GM10847 (cell line): ENCODE results near the gene C1orf167.

ENCODE experiments used
- POLR2A ChIP-seq: IDR thresholded peaks from 2 replicates; pipeline ENCODE4 v1.6.1; 2011; ENCODE audit not compliant: insufficient read length; ENCODE audit errors: extremely low read depth

C1orf167 gene

DNA sequence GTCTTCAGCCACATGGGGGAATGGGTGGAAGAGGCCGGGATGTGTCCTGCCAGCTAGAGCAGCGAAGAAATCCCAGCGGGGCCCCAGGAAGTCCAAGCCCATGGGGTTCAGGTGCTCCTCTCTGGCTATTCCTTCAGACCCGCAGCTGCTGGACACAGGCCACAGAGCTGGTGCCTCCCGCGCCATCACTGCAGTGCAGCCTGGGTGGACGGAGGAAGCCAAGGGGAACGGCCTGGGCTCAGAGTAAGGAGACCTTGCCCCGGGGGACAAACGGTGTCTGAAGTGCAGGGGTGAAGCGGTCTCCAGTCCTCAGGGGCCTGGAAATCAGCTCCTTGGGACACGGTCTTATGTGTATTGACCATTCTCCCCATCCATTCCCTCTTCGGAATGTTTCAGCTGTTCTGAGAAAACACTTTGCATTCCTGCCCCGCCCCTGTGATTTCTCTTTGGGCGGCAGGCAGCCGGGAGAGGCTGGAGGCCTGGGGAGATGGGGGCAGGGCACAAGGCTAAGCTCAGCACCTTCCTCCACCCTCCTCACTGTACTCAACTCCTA, 25.3 kb downstream of the C1orf167 start:
- no peak for TF ChIP-seq POLR2A

DNA sequence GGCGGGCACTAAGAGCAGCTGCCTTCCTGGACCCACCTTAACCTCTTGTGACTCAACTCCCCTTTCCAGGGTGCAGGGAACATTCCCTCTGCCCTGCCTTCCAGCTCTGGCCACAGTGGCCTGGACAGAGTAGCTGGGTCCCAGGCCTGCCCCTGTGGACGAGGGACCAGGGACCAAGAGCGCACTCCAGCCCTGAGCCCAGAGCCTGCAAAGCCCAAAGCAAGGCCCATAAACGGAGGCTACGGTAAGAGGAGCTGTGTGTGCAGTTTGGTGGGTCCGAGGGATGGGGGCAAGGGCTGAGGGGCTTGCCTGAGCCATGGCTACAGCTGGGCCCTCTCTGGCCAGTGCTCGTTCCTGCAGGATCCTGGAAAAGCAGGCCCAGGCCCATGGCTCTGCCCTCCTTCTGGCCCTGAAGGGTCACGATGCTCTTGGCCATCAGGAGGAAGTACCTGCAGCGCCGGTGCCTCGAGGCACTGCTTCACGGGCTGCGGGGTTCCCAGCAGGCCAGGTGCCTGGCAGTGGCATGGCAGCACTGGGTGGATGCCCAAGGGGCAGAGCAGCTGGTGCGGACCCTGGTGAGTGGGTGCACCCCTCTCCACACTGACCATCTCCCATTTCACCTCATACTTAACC, 25.9 kb downstream of the C1orf167 start:
- TF ChIP-seq POLR2A: no peak

DNA sequence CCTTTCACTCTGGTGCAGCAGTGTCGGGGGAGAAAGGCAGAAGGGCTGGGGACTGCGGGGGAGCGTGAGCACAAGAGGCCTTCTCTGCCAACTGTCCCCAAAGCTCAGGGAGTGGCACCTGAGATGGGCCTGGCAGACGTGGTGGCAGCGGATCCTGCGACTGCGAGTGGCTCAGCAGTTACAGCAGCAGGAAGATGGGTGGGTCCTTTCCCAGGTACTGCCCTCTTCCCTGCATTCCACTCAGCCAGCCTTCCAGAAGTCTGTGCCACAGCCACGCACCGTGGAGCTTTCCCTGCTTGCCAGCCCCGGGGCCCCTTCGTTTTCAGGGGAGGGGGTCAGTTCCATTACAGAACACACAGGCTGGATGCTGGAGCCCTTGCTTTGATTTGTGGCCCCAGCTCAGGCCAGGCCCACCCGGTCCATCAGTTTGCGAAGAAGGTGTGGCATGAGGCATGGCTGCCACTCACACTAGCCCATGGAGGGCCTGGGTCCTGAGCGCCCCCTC, 26.6 kb downstream of the C1orf167 start:
- no peak for TF ChIP-seq POLR2A

DNA sequence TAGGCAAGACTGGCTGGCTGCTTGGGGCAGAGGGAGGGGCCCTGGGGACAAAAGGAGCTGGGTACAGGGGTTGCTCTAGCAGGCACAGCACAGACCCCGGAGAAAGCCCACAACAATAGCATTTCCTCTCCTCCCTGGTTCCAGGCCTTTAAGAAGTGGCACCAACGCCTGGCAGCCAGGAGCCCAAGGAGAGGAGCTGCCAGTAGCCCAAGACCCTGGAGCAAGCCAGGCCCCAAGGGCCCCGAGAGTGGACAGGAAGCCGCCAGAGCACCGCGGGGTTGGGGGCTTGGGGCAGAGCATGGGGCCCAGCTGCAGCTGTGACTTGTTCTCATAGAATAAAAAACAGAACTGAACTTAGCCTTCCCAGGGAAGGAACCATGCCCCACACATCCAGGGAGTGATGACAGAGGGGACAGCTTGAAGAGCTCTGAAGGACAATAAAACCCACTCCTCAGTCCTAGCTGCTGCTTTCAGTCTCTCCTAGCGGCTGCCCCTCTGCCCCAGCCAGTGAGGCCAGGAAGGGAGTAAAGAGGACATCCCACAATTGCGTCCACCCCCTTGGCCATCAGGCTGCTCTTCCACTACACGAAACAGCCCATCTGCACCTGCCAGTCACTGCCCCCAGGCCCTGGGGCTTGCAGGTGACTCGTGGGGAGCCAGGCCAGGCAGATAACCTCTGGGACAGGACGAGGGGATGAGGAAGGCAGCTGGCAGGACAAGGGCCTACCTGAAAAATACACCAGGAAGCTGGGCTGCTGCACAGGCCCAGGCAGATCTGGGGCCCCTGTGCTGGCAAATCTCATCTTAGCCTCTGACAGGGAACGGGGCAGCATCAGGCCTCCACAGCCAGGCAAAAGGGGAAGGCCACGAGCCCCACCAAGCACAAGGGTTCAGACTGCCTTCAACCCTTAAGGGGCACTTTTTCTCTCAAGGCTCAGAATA, 27.4 kb downstream of the C1orf167 start:
- no peak for TF ChIP-seq POLR2A

DNA sequence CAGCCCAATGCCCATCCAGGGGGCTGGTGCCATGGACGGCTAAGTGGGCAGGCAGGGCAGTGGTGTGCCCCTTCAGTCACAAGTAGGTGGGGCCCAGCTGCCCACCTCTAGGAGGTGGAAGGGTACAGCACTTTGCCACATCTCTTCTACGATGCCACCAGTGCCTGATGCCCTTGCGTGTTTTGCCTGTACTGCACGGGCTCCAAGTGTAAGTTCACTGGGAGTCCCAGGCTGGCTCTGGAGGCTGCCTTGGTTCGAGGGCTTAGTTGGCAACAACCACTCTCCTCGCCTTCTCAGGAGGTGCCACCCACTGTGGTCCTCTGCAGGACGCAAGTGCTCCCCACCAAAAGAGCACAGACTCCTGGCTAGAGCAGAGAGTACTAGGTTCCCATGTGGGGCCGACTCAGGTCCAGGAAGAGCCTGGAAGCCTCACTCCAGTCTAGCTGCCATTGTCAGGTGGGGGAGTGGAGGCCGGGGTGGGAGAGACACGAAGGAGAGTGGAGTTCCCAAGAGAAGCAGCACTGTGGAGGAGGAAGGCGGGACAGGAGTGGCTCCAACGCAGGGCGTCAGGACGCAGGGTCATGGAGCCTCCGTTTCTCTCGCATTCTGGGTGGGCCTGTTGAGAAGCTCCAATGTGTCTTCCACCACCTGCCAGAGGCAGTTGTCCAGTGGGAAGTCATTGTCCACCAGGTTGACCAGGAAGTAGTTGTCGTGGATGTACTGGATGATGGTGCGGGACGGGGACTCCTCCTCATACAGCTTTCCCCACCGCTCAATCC, 28.3 kb downstream of the C1orf167 start:
- no peak for TF ChIP-seq POLR2A

DNA sequence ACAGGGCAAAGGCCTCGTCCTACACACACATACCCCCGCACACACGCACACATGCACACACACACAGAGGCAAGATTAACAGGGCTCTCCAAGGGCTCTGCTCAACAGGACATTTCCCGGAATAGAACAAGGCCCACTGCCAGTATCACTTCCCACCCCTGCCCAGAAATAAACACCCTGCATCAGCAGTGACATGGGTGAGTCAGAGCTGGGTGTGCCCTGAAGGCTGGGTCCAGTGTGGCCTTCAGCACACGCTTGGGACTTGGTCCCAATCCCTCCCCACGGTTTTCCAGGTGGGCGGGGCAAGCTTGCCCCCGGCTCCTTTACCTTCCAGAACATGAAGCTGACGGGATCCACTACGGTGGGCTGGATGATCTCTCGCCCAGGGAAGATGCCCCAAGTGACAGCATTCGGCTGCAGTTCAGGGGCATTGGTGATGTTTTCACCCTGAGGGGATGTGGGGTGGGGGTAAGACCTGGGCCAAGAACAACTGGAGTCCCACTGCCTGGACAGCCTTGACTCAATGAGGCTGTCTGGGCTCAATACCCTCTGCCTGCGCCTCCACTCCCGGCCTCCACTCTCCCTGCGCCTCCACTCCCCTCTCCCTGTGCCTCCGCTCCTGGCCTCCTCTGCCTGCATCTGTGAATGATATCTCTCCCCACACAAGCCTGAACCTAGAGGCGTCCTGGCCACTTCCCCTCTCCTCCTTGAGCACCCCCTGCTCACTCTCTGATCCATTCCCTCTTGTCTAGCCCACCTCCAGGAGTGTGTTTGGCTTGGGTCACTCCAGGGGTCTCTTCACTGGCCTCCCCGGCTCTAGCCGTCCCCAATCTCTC, 29.1 kb downstream of the C1orf167 start:
- TF ChIP-seq POLR2A: no peak

DNA sequence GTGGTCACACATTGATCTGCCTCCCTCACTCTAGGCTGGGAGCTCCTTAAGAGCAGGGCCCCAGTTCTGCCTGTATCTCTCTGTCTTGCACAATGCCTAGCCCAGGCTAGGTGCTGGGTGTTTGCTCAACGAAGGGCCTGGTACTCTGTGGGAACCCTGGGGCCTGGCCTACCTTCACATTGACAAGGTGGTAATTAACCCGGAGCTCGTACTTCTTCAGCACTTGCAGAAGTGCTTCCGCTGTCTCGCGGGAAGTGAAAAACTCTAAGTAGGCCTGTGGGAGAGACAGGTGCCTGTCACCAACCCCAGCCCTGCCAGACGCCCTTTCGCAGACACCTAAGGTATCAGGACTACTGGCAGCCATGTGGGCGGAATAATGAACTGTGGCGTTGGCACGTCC, 30.1 kb downstream of the C1orf167 start:
- no peak for TF ChIP-seq POLR2A

DNA sequence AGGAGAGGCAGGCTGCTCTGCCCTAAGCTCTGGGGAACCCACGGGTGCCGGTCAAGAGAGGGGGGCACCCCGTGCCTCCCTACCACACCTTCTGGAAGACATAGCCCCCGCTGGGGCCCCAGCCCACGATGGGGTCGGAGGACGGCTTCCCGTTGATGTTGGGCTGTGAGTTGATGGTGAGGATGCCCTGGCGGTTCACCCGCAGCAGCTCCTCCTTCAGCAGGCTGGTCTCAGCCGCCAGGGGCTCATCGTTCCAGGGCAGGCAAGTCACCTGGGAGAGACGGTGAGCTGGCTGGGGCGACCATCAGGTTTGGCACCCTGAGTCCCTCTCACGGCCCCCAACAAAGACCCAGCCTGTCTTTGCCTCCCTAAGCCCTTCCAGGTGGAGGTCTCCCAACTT, 31.8 kb downstream of the C1orf167 start:
- TF ChIP-seq POLR2A: no peak

DNA sequence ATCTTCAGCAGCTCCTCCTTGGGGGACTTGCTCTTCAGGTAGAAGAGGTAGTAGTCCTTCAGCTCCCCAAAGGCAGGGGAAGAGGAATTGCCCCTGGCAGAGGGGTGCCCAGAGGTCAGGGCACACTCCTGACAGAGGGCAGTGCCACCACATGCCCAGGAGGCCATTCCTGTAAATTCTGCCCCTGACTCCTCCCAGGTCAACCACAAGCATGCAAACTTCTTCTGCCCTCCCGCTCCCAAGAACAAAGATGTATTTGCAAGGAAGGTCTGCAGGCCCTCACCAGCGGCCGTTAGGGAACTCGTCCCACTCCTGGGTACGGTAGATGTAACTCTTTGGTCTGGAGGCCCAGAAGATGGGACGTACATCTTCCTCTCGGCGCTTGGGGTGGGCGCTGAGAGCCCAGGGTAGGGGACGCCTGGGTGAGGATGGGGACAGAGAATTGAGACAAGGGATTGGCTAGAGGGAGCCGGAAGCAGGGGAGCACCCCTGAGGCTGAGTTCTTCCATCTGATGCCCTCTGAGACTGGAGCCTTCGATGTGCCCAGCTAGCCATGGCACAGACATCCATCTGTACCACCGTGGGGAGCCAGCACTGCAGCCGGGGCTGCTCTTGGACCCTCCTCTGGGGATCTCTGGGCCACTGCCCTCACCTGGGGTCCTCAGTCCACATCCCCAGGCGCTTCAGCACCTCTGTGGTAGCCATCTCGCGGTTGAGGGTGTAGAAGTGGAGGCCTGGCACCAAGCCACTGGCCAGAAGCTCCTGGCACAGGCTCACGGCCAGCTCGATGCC, 32.6 kb downstream of the C1orf167 start:
- TF ChIP-seq POLR2A: no peak

DNA sequence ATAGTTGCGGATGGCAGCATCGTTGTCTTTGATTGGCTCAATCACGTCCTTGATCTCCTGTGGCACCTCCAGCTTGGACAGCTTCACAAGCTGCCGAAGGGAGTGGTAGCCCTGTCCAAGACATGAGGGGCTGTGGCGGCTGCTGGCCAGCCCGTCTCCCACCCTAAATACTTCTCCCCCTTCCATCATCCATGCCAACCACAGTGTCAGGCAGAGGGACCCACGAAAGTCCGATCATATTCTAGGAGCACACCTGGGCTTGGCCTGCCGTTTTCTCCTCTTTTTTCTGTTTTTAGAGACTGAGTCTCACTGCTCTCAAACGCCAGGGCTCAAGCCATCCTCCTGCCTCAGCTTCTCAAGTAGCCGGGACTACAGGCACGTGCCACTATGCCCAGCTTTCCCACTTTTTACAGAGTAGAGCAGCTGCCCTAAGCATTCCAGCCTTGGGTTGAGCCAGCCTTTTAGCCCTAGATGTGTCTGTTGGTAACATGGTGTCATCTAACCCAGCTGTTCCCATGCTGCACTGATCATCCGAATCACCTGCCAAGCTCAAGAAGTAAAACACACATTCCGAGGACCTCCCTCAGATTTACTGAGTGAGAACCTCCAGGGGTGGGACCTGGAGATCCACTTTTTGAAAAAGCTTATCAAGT, 33.4 kb downstream of the C1orf167 start:
- no peak for TF ChIP-seq POLR2A

DNA sequence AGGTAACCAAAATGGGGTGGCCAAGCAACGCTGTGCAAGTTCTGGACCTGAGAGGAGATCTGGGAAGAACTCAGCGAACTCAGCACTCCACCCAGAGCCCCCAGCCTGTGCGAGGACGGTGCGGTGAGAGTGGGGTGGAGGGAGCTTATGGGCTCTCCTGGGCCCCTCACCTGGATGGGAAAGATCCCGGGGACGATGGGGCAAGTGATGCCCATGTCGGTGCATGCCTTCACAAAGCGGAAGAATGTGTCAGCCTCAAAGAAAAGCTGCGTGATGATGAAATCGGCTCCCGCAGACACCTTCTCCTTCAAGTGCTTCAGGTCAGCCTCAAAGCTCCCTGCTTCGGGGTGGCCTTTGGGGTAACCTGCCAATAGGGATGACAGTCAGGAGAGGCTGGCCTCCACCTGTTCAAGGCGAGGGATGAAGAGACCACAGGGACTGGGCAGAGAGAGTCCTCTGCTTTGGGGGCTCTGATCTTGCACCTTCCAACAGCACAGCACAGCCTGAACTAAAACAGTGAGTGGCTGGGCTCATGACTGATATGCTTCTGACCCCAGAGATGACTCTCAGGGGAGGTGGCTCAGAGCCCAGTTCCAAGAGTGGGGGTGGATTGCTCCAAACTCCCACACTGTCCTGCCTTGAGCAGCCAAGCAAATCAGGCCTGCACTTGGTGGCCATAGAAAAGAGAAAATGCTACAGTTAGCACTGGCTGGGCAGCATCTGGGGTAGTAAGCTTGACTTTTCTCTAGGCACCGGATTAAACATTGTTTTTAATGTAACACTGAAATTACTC, 34.2 kb downstream of the C1orf167 start:
- no peak for TF ChIP-seq POLR2A

DNA sequence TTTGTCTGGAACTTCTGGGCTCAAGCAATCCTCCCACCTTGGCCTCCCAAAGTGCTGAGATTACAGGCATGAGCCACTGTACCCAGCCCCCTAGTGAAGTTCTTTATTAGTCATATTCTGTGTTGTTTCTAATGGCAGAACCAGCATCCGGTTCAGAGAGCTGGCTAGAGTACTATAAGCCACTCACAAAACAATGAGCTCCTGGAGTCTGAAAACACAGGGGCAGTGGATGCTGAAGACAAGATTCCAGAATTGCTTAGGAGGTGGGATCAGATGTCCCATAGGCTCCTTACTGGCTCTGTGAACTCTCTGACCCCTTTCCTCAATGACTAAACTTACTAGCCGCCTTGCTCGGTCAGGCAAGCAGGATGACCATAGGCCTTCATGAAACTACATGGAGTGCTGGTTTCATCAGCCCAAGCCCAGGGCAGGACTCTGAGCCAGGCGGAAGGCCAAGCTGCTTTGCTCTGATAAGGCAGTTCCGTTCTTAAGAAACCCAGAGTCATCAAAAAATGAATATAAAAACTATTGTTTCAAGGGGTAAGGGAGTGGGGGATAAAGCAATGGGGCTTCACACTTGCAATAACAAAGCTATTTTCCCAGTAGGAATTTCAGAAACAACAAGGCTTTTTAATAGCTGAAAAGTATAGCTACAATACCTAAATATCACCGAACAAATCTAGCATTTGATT, 35.7 kb downstream of the C1orf167 start:
- no peak for TF ChIP-seq POLR2A
